ENCODE results near the gene PPP2R5A. TPM values are rescaled to one million over a fixed set of nuclear protein-coding genes. Genes with fewer than 3 reads are reported as not detected.

The PPP2R5A gene
- total and polyA plus RNA-seq, 8 donors, result 61.1 to 127 (median 108) TPM

DNA sequence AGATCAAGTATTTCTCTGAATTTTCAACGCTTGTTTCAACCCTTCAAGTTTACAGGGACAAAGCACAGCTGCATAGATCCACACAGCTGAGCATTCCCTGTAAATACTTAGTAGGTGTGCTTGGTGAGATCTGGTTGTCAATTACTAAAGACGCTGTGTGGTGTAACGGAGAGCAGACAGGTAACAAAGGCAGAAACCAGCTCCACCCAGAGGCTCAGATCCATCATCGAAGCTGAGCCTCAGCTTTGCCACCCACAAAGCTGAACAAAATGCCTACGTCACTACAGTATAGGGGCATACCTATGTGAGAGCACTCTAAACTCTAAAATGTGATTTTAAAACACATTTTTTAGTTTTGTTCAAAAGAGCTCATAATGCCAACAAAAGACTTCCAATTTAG lies 90.8 kb downstream of the PPP2R5A start:
- no peaks in the 10 kb centered on the region for H3K27me3 ChIP-seq
- DNase-seq (no peak), ATAC-seq (no peak)
- no peak overlapping the region for H3K4me3 ChIP-seq
- TF ChIP-seq, protein P1, sequence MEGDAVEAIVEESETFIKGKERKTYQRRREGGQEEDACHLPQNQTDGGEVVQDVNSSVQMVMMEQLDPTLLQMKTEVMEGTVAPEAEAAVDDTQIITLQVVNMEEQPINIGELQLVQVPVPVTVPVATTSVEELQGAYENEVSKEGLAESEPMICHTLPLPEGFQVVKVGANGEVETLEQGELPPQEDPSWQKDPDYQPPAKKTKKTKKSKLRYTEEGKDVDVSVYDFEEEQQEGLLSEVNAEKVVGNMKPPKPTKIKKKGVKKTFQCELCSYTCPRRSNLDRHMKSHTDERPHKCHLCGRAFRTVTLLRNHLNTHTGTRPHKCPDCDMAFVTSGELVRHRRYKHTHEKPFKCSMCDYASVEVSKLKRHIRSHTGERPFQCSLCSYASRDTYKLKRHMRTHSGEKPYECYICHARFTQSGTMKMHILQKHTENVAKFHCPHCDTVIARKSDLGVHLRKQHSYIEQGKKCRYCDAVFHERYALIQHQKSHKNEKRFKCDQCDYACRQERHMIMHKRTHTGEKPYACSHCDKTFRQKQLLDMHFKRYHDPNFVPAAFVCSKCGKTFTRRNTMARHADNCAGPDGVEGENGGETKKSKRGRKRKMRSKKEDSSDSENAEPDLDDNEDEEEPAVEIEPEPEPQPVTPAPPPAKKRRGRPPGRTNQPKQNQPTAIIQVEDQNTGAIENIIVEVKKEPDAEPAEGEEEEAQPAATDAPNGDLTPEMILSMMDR (IDR thresholded peaks at IDR 0.05), result no peak
- no peaks in the 10 kb centered on the region for H3K9me3 ChIP-seq
- intact Hi-C loops (cut with DNase I), result no loop called here
- H3K36me3 ChIP-seq, result peaks cover 0 to 50% of the 10 kb centered on the region in 2 donors
- H3K4me1 ChIP-seq, result no peaks in the 10 kb centered on the region
- H3K27ac ChIP-seq, result no peak overlapping the region

DNA sequence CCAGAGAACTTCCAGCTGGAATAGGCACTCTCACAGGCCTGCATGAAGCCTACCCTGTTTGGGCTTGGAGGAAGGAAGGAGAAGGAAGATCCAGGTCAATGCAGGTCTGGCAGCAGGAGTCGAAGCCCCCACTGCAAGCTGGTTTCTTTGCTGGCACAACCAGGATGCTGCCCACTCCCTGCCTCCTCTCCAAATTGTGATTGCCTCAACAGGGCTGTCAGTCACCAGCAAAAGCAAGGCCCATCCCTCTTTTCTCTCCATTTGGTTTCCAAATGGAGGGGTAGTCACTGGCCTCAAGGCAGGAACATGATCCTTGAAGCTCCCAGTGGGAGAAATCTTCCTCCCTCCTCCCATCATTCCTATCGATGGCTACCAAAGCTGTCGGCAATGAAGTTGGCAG lies 92.4 kb downstream of the PPP2R5A start:
- TF ChIP-seq, protein P1 (IDR thresholded peaks at IDR 0.05), result no peak
- no peaks in the 10 kb centered on the region for H3K27me3 ChIP-seq
- no peaks in the 10 kb centered on the region for H3K9me3 ChIP-seq
- no peaks in the 10 kb centered on the region for H3K4me1 ChIP-seq
- peaks cover 0 to 56% of the 10 kb centered on the region in 2 donors for H3K36me3 ChIP-seq
- DNase-seq, result no peak
- intact Hi-C loops (cut with DNase I), result no loop called here
- no peak overlapping the region for H3K4me3 ChIP-seq
- H3K27ac ChIP-seq, result no peak overlapping the region
- ATAC-seq, result no peak

DNA sequence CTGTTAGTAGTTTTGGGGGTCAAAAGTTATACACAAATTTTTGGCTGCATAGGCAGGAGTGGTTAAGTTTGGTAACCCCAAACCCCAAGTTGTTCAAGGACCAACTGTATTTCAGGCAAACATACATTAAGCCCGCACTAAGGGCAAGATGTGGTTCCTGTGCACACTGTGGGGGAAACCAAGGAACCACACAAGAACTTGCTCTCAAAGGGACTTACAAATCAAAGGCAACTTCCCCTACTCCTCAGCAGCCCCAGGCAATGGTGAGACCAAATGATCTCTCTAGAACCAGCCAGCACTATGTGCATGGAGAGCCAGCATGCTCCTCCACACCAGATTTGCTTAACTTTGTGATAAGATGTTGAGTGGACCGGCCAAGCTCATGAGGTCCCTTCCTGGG lies 94.2 kb downstream of the PPP2R5A start:
- Histone ChIP-seq H3K4me3 (no peak overlapping the region), H3K9me3 (no peaks in the 10 kb centered on the region), H3K36me3 (peaks cover 0 to 71% of the 10 kb centered on the region in 2 donors), H3K4me1 (no peaks in the 10 kb centered on the region), H3K27me3 (no peaks in the 10 kb centered on the region), H3K27ac (no peak overlapping the region)
- intact Hi-C loops (cut with DNase I), result no loop called here
- TF ChIP-seq, protein P1 (IDR thresholded peaks at IDR 0.05), result no peak
- DNase-seq (peak in 1 of 4 donors; percentile 19), ATAC-seq (no peak)

DNA sequence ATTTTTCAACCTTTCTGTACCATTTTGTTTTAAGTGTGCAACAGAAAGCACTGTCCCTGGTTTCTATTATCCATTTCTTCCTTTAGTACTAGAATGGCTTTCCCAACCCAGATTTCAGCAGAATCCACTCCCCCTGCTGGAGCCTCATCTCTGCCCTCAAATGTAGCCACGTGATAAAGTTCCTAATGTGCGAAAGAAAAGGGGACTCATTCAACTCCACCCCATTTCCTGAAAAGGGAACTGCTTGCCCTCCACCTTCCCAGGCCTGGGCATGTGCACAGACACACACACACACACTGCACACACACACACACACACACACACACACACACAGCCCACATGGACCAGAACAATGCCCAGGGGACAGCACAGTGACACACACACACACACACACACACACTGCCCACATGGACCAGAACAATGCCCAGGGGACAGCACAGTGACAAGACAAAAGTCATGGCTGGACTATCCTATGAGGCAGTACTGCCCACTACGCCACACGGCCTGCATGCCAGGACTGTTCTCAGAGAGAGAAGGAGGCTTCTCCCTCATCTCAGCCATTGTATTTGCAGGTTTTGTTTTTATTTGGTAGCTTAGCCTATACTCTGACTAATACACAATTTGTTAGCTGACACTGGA lies 96.3 kb downstream of the PPP2R5A start:
- peak; percentile 45 for ATAC-seq
- peaks cover 0 to 80% of the 10 kb centered on the region in 2 donors for H3K36me3 ChIP-seq
- intact Hi-C loops (cut with DNase I), result no loop called here

DNA sequence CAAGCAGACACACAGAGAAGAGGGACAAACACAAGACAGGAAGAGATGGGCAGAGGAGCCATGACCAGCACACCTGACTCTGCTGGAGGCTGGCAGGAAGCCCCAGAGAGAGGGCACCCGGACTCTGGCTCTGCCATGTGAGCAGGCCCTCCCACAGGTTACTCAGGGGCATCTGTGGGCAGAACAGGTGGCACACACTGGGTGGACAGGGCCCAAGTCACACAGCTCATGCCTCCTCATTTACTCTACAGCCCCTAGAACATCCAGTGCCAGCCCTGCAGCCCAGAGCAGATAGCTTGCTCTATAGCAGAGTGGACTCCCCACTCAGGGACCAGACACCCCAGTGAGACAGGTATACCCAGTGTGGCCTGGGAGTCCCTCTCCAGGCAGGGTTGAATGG lies 100.8 kb downstream of the PPP2R5A start:
- intact Hi-C loops (cut with DNase I), result no loop called here
- no peak overlapping the region for H3K4me3 ChIP-seq
- H3K36me3 ChIP-seq, result peaks cover 0 to 48% of the 10 kb centered on the region in 2 donors
- TF ChIP-seq, protein P1 (IDR thresholded peaks at IDR 0.05), result no peak
- peak in 1 of 4 donors; percentile 20 for DNase-seq
- no peak overlapping the region for H3K27ac ChIP-seq
- peaks cover 0 to 3% of the 10 kb centered on the region in 2 donors for H3K9me3 ChIP-seq
- ATAC-seq, result no peak
- no peaks in the 10 kb centered on the region for H3K27me3 ChIP-seq
- no peaks in the 10 kb centered on the region for H3K4me1 ChIP-seq

More for the DNA sequence above, 96.3 kb downstream of the PPP2R5A start:
- no peaks in the 10 kb centered on the region for H3K4me1 ChIP-seq
- no peaks in the 10 kb centered on the region for H3K9me3 ChIP-seq
- H3K27ac ChIP-seq, result no peak overlapping the region
- no peaks in the 10 kb centered on the region for H3K27me3 ChIP-seq
- no peak overlapping the region for H3K4me3 ChIP-seq
- DNase-seq, result peak in 1 of 4 donors; percentile 31
- TF ChIP-seq, protein P1 (IDR thresholded peaks at IDR 0.05), result no peak
